Right cardiac atrium (tissue), 5 donors: Measurements from ENCODE around the gene OOSP1. TPM values are rescaled to one million over a fixed set of nuclear protein-coding genes. Genes with fewer than 3 reads are reported as not detected.

Experiments used
- ATAC-seq, 2 donors: fragments of 200-7000 bp; cut with Tn5 transposase; one replicate each; pipeline versions ENCODE4 v1.8.0 to v1.9.1; 2020; ENCODE audit warnings: moderate library complexity in 2 of 2, mild to moderate bottlenecking in 1 of 2
- DNase-seq, 3 donors: peaks; one replicate each; pipeline ENCODE4 v3.0.0-alpha.2; 2020
- H3K27ac ChIP-seq: one replicate; pipeline ENCODE4 v1.5.1; 2013; ENCODE audit warnings: mild to moderate bottlenecking, low read length, control low read depth, moderate library complexity
- H3K27me3 ChIP-seq: one replicate; pipeline ENCODE4 v1.6.1; 2013; ENCODE audit not compliant: control insufficient read depth, insufficient read depth
- H3K4me1 ChIP-seq: one replicate; pipeline ENCODE4 v1.6.1; 2013; ENCODE audit warnings: low read length; ENCODE audit not compliant: control insufficient read depth, insufficient read depth
- H3K4me3 ChIP-seq: one replicate; pipeline ENCODE4 v1.5.1; 2013; ENCODE audit warnings: low read length, control low read depth
- H3K9me3 ChIP-seq: one replicate; pipeline ENCODE4 v1.6.1; 2013; ENCODE audit warnings: low read length; ENCODE audit not compliant: control insufficient read depth
- WGBS: extraction: QIAGEN DNeasy Blood & Tissue Kit; methylation state at CpG from one replicate; pipeline ENCODE4 v1.1.7; 2013; 5-methylcytosine and 5-hydroxymethylcytosine counted together
- intact Hi-C, 4 donors: fragments of 100-400 bp; cut with DNase I; formaldehyde crosslinking; loops; one replicate each; pipeline versions ENCODE4 v1.11.0 to v1.14.0; 2022 to 2023
- polyA plus RNA-seq: library from polyadenylated mRNA; stranded (reverse); fragments of 200-250 nt; gene quantifications from one replicate; pipeline ENCODE4 v1.2.3, GENCODE V29; 2013
- total RNA-seq, 4 donors: library from RNA; stranded (reverse); fragmentation: NEBNext Ultra II Directional; extraction: Animal tissue kit (Norgen Biotek cat#: 25700); gene quantifications; one replicate each; pipeline ENCODE4 v1.2.1, GENCODE V29; 2021
- donor health status: healthy with polysubstance abuse.
- donor health status: DM: no; HTN: yes; CAD: no.
- donor health status: DM: no; HTN: no; CAD: no.
- donor health status: DM: no; HTN: yes; CAD: no; lungs with severe emphysema.
- donor health status: DM: yes; HTN: yes; CAD: no.

Gene OOSP1
- total and polyA plus RNA-seq, 5 donors: 0.16 TPM; not detected in 4

GRCh38 chr11:59923813-59924212 is 14.4 kb upstream of the OOSP1 start:
- no peak for ATAC-seq
- Histone ChIP-seq H3K27me3 (no peaks in the 10 kb centered on the region), H3K27ac (no peak overlapping the region), H3K4me1 (no peaks in the 10 kb centered on the region), H3K9me3 (peaks cover 8% of the 10 kb centered on the region), H3K4me3 (no peak overlapping the region)
- no peak for DNase-seq
- 93% methylated on average over 6 of the region's 6 CpGs for WGBS
- intact Hi-C loops: no loop called here

GRCh38 chr11:59931688-59932087 is 6.5 kb upstream of the OOSP1 start:
- ATAC-seq (no peak), DNase-seq (no peak)
- no peaks in the 10 kb centered on the region for H3K27me3 ChIP-seq
- no peak overlapping the region for H3K4me3 ChIP-seq
- 70% methylated on average over 1 of the region's 1 CpG for WGBS
- no peak overlapping the region for H3K27ac ChIP-seq
- no peaks in the 10 kb centered on the region for H3K9me3 ChIP-seq
- no peaks in the 10 kb centered on the region for H3K4me1 ChIP-seq
- intact Hi-C loops: no loop called here

GRCh38 chr11:59938718-59939117 is 486 bp downstream of the OOSP1 start:
- H3K27ac ChIP-seq: no peak overlapping the region
- no peaks in the 10 kb centered on the region for H3K4me1 ChIP-seq
- no peaks in the 10 kb centered on the region for H3K27me3 ChIP-seq
- no peak for ATAC-seq
- H3K9me3 ChIP-seq: no peaks in the 10 kb centered on the region
- DNase-seq: no peak
- WGBS: 98% methylated on average over 3 of the region's 3 CpGs
- intact Hi-C loops: no loop called here
- no peak overlapping the region for H3K4me3 ChIP-seq

GRCh38 chr11:59939482-59939881 is 1.2 kb downstream of the OOSP1 start:
- ATAC-seq: no peak

GRCh38 chr11:59941091-59941490 is 2.9 kb downstream of the OOSP1 start:
- Histone ChIP-seq H3K4me1 (no peaks in the 10 kb centered on the region), H3K9me3 (no peaks in the 10 kb centered on the region), H3K27me3 (no peaks in the 10 kb centered on the region), H3K27ac (no peak overlapping the region), H3K4me3 (no peak overlapping the region)
- ATAC-seq (no peak), DNase-seq (no peak)
- WGBS: 77% methylated on average over 4 of the region's 4 CpGs
- intact Hi-C loops: no loop called here

More at GRCh38 chr11:59939482-59939881, 1.2 kb downstream of the OOSP1 start:
- no peak overlapping the region for H3K4me3 ChIP-seq
- 72% methylated on average over 2 of the region's 2 CpGs for WGBS
- DNase-seq: no peak
- intact Hi-C loops: no loop called here
- no peaks in the 10 kb centered on the region for H3K9me3 ChIP-seq
- H3K4me1 ChIP-seq: no peaks in the 10 kb centered on the region
- no peaks in the 10 kb centered on the region for H3K27me3 ChIP-seq
- H3K27ac ChIP-seq: no peak overlapping the region

GRCh38 chr11:59943997-59944714 is 5.9 kb downstream of the OOSP1 start:
- ATAC-seq (no peak), DNase-seq (no peak)
- Histone ChIP-seq H3K4me1 (no peaks in the 10 kb centered on the region), H3K4me3 (no peak overlapping the region), H3K27ac (no peak overlapping the region), H3K9me3 (no peaks in the 10 kb centered on the region), H3K27me3 (no peaks in the 10 kb centered on the region)
- WGBS: 88% methylated on average over 3 of the region's 3 CpGs
- intact Hi-C loops: no loop called here

- WGBS: 47% methylated on average over 2 of the region's 2 CpGs
- DNase-seq (no peak), ATAC-seq (no peak)
- Histone ChIP-seq H3K9me3 (no peaks in the 10 kb centered on the region), H3K4me1 (no peaks in the 10 kb centered on the region), H3K4me3 (no peak overlapping the region), H3K27me3 (no peaks in the 10 kb centered on the region), H3K27ac (no peak overlapping the region)
- intact Hi-C loops: no loop called here
These were observed 6.5 kb downstream of the OOSP1 start for GRCh38 chr11:59944720-59945119.

- 76% methylated on average over 4 of the region's 4 CpGs for WGBS
- H3K4me3 ChIP-seq: no peak overlapping the region
- ATAC-seq: no peak
- DNase-seq: no peak
- no peak overlapping the region for H3K27ac ChIP-seq
- no peaks in the 10 kb centered on the region for H3K27me3 ChIP-seq
- intact Hi-C loops: no loop called here
- no peaks in the 10 kb centered on the region for H3K9me3 ChIP-seq
- no peaks in the 10 kb centered on the region for H3K4me1 ChIP-seq
These were observed 15.4 kb downstream of the OOSP1 start for GRCh38 chr11:59953463-59954218.

- Histone ChIP-seq H3K9me3 (no peaks in the 10 kb centered on the region), H3K27me3 (no peaks in the 10 kb centered on the region), H3K27ac (no peak overlapping the region), H3K4me1 (no peaks in the 10 kb centered on the region), H3K4me3 (no peak overlapping the region)
- ATAC-seq: no peak
- 77% methylated on average over 3 of the region's 3 CpGs for WGBS
- no peak for DNase-seq
- intact Hi-C loops: no loop called here
These were observed 16.1 kb downstream of the OOSP1 start for GRCh38 chr11:59954219-59954847.

GRCh38 chr11:59957094-59957493 is 18.9 kb downstream of the OOSP1 start:
- intact Hi-C loops: no loop called here
- Histone ChIP-seq H3K4me1 (no peaks in the 10 kb centered on the region), H3K27ac (no peak overlapping the region), H3K27me3 (no peaks in the 10 kb centered on the region), H3K4me3 (no peak overlapping the region), H3K9me3 (no peaks in the 10 kb centered on the region)
- ATAC-seq: no peak
- WGBS: 55% methylated on average over 4 of the region's 4 CpGs
- DNase-seq: no peak
